ENCODE measurements around the gene UFL1.

- TF ChIP-seq, protein P1, sequence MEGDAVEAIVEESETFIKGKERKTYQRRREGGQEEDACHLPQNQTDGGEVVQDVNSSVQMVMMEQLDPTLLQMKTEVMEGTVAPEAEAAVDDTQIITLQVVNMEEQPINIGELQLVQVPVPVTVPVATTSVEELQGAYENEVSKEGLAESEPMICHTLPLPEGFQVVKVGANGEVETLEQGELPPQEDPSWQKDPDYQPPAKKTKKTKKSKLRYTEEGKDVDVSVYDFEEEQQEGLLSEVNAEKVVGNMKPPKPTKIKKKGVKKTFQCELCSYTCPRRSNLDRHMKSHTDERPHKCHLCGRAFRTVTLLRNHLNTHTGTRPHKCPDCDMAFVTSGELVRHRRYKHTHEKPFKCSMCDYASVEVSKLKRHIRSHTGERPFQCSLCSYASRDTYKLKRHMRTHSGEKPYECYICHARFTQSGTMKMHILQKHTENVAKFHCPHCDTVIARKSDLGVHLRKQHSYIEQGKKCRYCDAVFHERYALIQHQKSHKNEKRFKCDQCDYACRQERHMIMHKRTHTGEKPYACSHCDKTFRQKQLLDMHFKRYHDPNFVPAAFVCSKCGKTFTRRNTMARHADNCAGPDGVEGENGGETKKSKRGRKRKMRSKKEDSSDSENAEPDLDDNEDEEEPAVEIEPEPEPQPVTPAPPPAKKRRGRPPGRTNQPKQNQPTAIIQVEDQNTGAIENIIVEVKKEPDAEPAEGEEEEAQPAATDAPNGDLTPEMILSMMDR (IDR thresholded peaks at IDR 0.05; ENCODE audit: low read length): no peak
- TF ChIP-seq EZH2 (IDR thresholded peaks at IDR 0.05; ENCODE audit: borderline replicate concordance, low read length): no peak
Observed at GRCh38 chr6:96547654-96548053, 26.0 kb downstream of the UFL1 start.

All from OCI-LY1 (cell line).